WERI-Rb-1 (cell line): ENCODE measurements around the gene CNIH2.
A peak's percentile ranks its signal among the peaks of the same experiment; 100 is the strongest.

Source experiments
- DNase-seq: peaks from one replicate; pipeline ENCODE4 v3.0.0-alpha.2; 2020
- H3K27ac ChIP-seq: fragments of 250-450 bp; sonication (Bioruptor Pico); 2 replicates; pipeline ENCODE4 v1.5.1; 2020; ENCODE audit warnings: mild to moderate bottlenecking, moderate library complexity
- H3K27me3 ChIP-seq: fragments of 250-450 bp; sonication (Bioruptor Pico); 2 replicates; pipeline ENCODE4 v1.5.1; 2021; ENCODE audit warnings: mild to moderate bottlenecking, low read depth, moderate library complexity; ENCODE audit not compliant: insufficient read depth, severe bottlenecking
- H3K36me3 ChIP-seq: fragments of 250-450 bp; sonication (Bioruptor Pico); 2 replicates; pipeline ENCODE4 v1.5.1; 2020; ENCODE audit warnings: mild to moderate bottlenecking, moderate library complexity
- H3K4me3 ChIP-seq: 2 replicates; pipeline ENCODE4 v1.5.1; 2011; ENCODE audit warnings: low read depth, mild to moderate bottlenecking, control low read depth, low read length
- H3K9me3 ChIP-seq: fragments of 250-450 bp; sonication (Bioruptor Pico); 2 replicates; pipeline ENCODE4 v1.5.1; 2021; ENCODE audit warnings: mild to moderate bottlenecking, moderate library complexity; ENCODE audit not compliant: severe bottlenecking
- CTCF ChIP-seq: IDR thresholded peaks from 2 replicates; pipeline ENCODE4 v1.5.1; 2011; ENCODE audit warnings: low read depth, mild to moderate bottlenecking, control low read depth, inconsistent platforms, low read length

CNIH2 gene

DNA sequence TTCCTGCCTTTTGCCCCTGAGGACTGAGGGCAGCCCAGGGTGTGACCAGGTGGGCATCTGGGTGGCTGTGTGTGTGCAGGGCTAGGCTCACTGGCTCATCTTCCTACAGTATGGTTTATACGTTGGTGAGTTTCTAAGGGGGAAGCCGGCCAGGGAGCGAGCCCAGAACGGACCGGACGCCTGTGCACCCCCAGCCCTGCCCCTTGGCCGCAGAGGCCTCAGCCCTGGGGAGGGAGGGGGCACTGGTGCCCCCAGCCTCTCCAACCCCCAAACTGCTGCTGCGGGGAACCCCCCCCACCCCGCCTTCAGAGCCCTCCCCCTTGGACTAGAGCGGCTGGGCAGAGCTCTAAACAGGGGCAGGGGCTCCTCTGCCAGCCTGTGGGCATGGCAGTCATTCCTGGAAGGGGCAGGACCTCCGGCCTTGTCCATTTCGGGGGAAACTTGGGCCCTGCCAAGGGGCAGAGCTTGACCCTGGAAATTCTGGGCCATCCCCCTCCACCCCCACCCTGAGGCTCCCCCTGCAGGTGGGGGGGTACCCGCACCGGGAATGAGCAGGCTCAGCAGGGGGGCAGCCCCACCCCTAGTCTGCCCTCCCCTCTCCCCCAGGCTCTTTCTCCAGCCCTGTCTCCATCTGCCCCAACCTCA, 5.6 kb downstream of the CNIH2 start:
- 0 out of 2 replicates have a peak, but pooled peaks have one; percentile 15 for TF ChIP-seq CTCF
- no peaks in the 10 kb centered on the region for H3K27me3 ChIP-seq
- DNase-seq, result no peak
- no peaks in the 10 kb centered on the region for H3K9me3 ChIP-seq
- peaks cover 29% of the 10 kb centered on the region for H3K36me3 ChIP-seq
- H3K27ac ChIP-seq, result no peak overlapping the region
- no peak overlapping the region for H3K4me3 ChIP-seq

GRCh38 chr11:66284526-66285078, 6.6 kb downstream of the CNIH2 start:
- H3K9me3 ChIP-seq, result no peaks in the 10 kb centered on the region
- DNase-seq, result no peak
- no peaks in the 10 kb centered on the region for H3K27me3 ChIP-seq
- TF ChIP-seq CTCF, result no peak
- peaks cover 29% of the 10 kb centered on the region for H3K36me3 ChIP-seq
- H3K27ac ChIP-seq, result no peak overlapping the region
- H3K4me3 ChIP-seq, result no peak overlapping the region

- no peak for DNase-seq
- Histone ChIP-seq H3K27ac (no peak overlapping the region), H3K4me3 (no peak overlapping the region), H3K9me3 (no peaks in the 10 kb centered on the region), H3K36me3 (peaks cover 29% of the 10 kb centered on the region), H3K27me3 (no peaks in the 10 kb centered on the region)
- no peak for TF ChIP-seq CTCF
Measured at GRCh38 chr11:66285250-66285947, 7.4 kb downstream of the CNIH2 start.

DNA sequence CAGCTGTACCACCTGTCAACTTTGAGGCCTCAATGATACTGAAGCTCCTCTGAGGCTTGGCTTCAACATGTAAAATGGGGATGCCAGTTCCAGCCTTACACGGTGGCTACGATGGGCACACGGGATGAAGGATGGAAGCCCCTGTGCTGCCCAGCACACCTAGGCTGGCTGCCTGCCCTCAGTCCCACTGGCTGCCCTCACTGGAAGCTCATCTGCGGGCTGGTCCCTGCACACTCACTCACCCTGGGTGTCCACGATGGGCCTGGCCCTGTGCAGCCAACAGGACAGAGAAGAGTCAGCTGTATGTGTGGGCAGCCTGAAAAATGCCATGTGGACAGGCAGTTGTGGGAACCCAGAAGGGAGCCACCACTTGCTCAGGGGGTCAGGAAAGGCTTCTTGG, 8.7 kb downstream of the CNIH2 start:
- H3K27me3 ChIP-seq, result no peaks in the 10 kb centered on the region
- H3K27ac ChIP-seq, result no peak overlapping the region
- TF ChIP-seq CTCF, result no peak
- no peaks in the 10 kb centered on the region for H3K9me3 ChIP-seq
- no peak overlapping the region for H3K4me3 ChIP-seq
- peaks cover 26% of the 10 kb centered on the region for H3K36me3 ChIP-seq
- no peak for DNase-seq

- no peak for TF ChIP-seq CTCF
- no peak overlapping the region for H3K4me3 ChIP-seq
Measured at GRCh38 chr11:66287211-66287888, 9.4 kb downstream of the CNIH2 start.

More at GRCh38 chr11:66287211-66287888, 9.4 kb downstream of the CNIH2 start:
- Histone ChIP-seq H3K9me3 (no peaks in the 10 kb centered on the region), H3K36me3 (peaks cover 26% of the 10 kb centered on the region), H3K27me3 (no peaks in the 10 kb centered on the region), H3K27ac (no peak overlapping the region)
- DNase-seq, result no peak
